GM18951 (cell line): ENCODE data around the gene NACC2.

Source experiments
- POLR2A ChIP-seq: IDR thresholded peaks from 4 replicates; pipeline ENCODE4 v1.6.1; 2011; ENCODE audit warnings: mild to moderate bottlenecking; ENCODE audit not compliant: insufficient read length, insufficient read depth; ENCODE audit errors: extremely low read depth
- in situ Hi-C: fragments of 300-500 bp; cut with MboI; formaldehyde crosslinking; loops from one replicate; pipeline ENCODE4 v1.12.0; 2022; ENCODE audit warnings: low sequenced_read_pairs, mixed read lengths, inconsistent platforms; ENCODE audit not compliant: unreplicated experiment

The NACC2 gene

DNA sequence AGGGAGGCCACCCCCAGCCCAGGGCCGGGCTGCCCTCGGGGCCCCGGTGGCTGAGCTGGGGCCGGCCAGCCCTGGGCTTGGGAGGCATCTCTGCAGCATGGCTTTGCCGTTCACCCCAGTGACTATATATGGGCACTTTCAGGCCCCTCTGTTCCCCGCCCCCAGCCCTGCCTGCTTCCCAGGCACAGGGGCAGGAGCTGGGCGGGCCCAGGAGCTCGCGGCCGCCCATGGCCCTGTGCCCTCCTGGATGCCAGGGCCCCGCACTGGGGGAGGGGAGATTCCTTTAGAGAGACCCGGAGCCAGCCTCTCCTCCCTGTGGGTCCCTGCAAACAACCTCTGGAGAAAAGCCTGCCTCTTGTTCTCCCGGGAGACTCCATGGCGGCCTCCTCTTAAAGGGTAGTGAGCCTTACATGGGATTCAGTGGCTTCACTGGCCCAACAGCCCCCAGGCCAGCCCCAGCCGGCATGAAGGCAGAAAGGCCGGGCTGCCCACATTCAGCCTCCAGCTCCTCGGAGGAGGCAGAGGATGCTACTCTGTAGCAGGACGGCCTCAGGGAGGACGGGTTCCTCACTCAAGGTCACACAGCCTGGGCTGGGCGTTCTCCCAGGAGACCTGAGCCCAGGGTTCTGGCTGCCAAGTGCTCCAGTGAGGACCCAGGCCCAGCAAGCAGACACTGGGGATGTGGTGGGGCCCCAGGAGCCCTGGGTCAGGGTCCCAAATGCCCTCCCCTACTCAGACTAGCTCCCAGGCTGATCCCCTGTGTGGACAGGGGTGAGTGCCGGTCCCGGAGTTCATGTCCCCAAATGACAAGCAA is 4.1 kb downstream of the NACC2 start:
- no peak for TF ChIP-seq POLR2A
- in situ Hi-C loops = no loop called here

DNA sequence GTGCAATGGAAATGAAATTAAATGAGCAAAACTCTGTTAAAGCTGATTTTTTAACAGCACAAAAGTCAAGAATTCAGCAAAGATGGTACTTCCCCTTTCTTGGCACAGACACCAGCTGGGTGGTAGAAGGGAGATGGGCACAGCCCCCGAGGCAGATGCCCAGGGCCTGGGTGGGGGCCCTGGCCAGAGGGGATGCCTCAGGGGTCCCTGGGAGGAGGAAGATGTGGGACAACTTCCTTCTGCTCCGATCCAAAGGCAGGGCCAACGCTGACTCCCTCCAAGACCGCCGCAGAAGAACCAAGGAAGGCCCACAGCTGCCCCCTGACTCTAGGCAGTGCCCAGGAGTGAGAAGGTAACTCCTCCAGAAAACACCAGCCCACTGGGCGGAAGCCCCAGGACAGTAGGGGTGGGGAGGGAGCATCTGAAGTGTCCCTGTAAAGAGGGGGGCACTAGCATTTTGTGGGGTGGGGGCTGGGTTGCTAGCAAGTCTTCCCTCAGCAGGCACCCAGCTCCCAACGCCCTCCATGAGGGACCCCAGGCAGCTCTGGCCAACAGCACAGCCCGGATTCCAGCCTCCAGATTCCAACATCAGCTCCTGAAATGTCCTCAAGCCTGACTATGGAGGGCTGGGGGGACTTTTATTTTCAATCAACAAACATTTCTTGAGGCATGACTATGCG is 4.9 kb downstream of the NACC2 start:
- in situ Hi-C loops = no loop called here
- no peak for TF ChIP-seq POLR2A

DNA sequence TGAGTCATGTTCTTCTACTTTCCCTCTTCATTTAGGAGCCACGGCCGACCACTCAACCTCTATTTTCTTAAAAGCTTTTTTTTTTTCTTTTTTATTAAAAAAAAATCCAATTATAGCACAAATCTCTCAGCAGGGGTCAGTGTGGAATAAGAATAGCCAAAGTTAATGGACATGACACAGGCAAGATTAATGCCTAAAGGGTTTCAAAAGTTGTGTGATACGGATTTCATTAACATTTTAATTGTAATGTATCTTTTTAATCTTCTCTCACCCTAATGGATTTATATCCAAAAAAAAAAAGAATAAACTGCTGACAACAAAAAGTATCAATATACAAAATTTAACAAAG is 5.4 kb downstream of the NACC2 start:
- TF ChIP-seq POLR2A = no peak
- in situ Hi-C loops = no loop called here

DNA sequence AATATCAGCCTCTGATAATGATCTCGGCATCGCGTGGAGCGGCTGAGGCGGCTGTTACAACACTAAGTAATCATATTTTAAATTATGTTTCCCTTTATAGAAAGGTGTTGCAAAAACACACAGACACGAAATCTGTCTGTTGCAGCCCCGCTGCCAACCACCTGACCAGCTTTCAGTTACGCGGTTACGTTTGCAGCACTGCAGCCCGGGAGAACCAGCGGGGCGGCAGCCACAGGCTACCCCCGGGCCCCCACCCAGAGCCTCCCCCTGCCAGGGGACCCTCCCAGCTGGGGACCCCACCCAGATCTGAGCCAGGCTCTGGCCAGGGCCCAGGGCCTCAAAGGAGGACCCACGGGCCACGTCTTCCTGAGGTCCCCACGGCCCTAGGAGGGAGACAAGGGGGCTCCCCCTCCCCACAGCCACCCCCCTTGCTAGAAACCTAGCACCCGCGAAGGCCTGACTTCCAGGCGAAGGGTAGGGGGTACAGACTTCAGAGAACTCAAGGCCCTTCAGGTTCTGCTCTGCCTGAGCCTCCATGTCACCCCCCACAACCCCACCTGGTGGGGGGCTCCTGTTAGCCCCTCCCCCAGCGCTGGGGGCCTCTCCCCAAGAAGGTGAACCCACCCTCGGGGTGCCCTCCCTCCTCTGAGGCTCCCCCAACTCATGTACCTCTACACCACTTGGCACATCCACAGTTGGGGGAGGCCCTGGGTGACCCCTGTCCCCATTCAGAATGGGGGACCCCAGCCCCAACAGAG is 6.0 kb downstream of the NACC2 start:
- no peak for TF ChIP-seq POLR2A
- in situ Hi-C loops = no loop called here

DNA sequence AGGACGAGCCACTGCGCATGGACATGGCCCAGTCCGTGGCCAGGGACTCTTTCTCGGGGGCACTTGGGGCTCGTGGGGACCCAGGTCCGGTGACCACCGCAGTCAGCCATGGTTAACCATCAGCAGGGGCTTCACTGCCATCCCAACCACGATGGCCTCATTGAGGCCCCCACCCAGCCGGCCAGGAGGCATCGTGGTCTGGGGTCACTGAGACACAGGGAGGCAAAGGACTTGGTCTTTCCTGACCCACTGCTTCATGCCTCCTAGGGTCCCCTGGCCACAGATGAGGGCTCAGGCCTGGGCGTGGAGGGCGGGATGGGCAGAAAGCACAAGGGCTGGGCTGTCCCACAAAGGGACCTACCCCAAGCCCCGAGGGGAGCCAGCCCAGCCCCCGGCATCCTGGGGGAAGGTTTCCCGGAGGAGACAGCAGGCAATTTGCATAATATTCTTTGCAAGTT is 6.6 kb downstream of the NACC2 start:
- in situ Hi-C loops = no loop called here
- TF ChIP-seq POLR2A = no peak

DNA sequence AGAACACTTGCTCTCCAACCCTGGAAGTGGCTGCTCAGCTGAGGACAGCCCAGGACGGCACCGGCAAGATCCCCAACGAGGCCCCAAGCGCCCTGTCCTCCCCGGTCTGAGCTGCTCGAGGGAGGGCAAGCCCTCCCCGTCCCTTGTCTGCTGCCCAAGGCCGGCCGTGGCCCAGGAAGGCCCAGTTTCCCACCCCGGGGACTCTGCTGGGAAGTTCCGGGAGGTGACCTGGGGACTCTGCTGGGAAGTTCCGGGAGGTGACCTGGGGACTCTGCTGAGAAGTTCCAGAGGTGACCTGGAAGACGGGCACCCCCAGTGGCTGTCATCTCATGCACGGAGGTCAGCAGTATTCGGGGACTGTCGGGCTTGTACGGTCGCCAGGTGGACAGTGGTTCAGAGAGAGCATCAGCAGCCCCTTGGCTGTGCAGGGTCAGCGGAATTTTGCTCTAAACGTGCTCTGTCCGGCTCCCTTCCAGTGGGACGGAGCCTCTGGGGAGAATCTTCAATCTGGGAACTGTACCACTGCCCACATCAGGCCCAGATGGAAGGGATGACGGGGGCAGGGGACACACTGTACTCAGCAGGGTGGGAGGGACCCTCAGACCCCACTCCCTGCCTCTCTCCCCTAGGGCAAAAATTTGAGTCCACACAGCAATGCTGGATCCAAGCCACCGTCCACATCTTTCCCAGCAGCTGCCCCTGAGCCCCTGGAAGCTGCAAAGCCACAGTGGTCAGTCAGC is 7.2 kb downstream of the NACC2 start:
- no peak for TF ChIP-seq POLR2A
- in situ Hi-C loops = no loop called here

DNA sequence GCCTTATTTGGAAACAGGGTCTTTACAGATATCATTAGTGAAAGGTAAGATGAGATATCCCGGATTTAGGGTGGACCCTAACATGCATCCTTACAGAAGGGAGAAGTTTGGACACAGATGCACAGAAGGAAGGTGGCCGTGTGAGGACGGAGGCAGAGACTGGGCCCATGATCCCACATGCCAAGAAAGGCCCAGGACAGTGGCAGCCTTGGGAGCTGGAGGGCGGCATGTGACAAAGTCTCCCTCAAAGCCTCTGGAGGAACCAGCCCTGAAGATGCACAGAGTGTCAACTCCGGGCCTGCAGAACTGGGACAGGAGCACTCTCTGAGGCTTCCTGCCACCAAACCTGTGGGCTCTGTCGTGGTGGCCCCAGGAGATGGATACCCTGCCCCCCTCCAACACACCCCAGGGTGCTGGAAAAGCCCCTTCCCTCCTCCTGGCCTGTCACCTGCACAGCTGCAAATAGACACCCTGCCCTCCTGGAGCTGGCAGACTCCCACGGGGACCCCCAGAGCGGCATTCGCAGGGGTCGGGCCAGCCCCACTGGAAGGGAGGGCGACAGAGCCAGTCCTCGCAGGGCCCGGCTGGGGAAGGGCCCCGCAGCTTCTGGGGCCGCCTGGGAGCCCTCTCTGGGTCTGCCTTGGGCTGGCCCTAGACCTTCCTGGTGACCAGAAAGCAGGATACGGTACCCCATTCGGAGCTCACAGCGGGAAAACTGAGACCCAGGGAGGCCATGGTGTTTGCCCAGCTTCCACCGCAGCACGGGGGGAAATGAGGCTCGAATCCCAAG is 7.9 kb downstream of the NACC2 start:
- TF ChIP-seq POLR2A = no peak
- in situ Hi-C loops = no loop called here

DNA sequence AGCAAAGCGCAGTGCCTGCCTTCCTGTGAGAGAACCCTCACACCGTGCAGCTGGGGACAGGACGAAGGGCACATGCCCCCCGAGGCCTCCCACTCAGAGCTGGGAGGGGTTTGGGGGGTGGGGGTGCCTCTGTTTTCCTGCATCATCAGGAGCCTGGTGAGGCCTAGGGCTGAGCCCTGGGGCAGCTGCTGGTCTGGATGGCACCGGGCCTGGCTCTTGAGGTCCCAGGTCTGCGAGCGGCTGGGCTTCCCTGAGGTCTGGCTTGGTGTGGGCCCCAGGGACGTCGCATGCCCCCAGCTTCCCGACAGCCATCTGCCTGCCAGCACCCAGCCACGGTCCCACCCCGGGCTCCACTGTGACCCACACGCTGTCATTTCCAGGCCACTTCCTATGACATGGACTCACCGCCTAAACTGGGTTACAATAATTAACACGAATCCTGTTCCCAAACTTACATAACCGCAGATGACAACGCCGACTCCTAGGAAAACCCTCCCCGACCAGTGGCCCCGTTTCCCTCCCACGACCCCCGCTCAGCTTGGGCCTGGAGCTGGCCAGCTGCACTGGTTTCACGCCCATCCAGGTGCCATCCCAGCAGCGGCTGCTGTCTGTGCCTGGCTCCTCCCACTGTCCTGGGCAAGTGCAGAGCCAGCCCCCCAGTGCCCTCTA is 8.7 kb downstream of the NACC2 start:
- TF ChIP-seq POLR2A = no peak

DNA sequence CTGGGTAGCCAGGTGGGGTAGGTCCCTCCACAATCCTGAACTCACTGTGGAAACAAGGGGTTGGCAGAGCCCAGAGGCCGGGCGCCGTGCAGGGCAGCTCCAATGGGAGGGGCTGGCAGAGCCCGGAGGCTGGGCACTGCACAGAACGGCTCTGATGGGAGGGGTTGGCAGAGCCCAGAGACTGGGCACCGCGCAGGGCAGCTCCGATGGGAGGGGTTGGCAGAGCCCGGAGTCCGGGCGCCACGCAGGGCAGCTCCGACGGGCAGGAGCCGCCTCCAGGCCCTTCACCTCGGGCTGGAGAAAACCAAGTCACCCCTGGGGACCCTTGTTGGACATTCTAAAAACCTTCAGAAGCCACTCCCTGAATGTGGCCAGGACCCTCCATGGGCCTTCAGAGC is 9.3 kb downstream of the NACC2 start:
- no peak for TF ChIP-seq POLR2A
- in situ Hi-C loops = no loop called here

More for the DNA sequence above, 8.7 kb downstream of the NACC2 start:
- in situ Hi-C loops = no loop called here

DNA sequence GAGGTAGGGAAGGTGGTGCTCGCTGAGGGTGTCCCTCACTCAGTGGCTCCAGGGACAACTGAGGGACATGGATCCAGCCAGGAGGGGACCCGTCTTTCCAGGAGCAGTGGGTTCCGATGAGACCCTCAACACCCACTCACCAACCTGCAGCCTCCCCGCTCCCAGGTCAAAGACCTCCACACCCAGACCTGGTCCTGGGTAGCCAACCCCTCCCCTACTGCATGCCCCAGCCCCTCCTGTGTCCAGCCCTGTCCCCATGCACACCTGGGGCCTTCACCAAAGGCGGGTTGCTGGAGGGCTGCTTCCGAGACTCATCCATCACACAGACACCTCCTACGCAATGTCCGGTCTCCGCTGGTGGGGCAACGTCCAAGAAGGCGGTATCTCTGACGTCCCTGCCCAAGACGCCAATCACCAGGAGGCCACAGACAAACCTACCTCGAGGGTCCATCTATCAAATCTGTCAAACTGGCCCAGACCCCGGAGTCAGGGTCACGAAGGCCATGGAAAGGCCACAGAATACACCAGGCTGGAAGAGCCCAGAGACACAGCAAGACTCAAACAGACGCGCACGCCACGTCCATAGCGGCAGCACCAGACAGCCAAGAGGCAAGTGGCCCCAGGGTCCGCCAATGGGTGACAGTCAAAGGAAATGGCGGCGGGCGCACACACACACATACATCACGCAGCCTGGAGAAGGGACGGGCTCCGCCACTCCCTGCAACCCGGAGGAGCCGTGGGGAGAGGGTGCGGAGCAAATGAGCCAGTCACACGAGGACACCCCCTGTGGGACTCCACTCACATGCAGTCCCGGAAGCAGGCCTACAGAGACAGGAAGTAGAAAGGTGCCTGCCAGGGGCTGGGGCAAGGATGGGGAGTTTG is 10.8 kb downstream of the NACC2 start:
- TF ChIP-seq POLR2A = no peak
- in situ Hi-C loops = no loop called here

DNA sequence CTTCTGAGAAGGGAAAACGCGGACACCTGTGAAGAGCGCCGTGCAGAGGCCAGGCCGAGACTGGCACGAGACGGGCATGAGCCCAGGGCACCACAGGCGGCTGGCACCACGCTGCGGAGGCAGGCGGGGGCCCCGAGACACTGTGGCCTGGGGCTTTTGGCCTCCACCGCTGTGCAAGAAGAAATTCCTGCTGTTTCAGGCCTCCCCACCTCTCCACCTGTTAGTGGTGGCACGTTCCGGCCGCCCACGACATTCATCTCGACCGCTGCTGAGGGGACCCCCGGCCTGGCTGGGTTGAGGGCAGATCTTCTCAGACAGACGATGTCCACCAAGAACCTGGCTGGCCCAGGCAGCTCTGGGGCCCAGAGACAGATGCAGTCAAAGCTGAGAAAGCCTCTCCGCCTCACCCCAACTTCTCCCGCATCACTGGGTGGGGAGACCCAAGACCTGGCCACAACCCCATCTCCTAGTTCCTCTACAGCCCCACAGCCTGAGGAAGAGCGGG is 11.5 kb downstream of the NACC2 start:
- no peak for TF ChIP-seq POLR2A
- in situ Hi-C loops = no loop called here
